ENCODE data around the gene HTT-AS.

Gene HTT-AS

DNA sequence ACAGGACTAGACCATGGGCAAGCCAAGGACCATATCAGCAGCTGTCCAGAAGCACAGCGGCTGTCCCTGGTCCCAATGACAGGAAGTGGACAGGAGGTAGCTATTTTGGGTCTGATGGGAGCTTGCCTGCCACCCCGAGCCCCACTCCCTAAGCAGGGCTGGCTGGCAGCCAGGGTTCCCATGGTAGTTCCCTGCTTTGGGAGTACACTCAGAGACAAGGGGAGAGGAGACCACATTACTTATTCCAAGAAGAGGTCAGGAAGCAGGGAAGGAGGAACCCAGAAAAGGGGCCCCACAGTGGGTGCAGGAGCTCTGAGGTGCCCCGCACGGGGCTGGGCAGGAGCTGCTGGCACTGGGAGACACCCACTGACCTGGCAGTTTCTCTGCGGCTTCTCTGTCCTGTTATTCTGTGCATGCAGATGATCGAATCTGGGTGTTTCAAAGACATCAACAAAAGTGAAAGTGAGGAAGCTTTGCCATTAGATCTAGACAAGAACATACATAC lies 36.3 kb downstream of the HTT-AS start:
- Histone ChIP-seq H3K36me3 (ENCODE audit: control insufficient read depth, insufficient read depth, low read length) (no peaks in the 10 kb centered on the region), H3K4me2 (ENCODE audit: low read length) (no peak overlapping the region), H3K4me1 (no peaks in the 10 kb centered on the region), H3K27me3 (ENCODE audit: control insufficient read depth, insufficient read depth, low read length) (no peaks in the 10 kb centered on the region), H3K4me3 (ENCODE audit: low read depth, low read length) (no peak overlapping the region), H2AFZ (no peak overlapping the region), H3K9me3 (ENCODE audit: control insufficient read depth, low read length) (no peaks in the 10 kb centered on the region), H3K9ac (no peak overlapping the region), H3K79me2 (no peaks in the 10 kb centered on the region), H3K27ac (no peak overlapping the region)
- TF ChIP-seq, protein P1, sequence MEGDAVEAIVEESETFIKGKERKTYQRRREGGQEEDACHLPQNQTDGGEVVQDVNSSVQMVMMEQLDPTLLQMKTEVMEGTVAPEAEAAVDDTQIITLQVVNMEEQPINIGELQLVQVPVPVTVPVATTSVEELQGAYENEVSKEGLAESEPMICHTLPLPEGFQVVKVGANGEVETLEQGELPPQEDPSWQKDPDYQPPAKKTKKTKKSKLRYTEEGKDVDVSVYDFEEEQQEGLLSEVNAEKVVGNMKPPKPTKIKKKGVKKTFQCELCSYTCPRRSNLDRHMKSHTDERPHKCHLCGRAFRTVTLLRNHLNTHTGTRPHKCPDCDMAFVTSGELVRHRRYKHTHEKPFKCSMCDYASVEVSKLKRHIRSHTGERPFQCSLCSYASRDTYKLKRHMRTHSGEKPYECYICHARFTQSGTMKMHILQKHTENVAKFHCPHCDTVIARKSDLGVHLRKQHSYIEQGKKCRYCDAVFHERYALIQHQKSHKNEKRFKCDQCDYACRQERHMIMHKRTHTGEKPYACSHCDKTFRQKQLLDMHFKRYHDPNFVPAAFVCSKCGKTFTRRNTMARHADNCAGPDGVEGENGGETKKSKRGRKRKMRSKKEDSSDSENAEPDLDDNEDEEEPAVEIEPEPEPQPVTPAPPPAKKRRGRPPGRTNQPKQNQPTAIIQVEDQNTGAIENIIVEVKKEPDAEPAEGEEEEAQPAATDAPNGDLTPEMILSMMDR (IDR thresholded peaks at IDR 0.05): no peak

- Histone ChIP-seq H3K4me3 (ENCODE audit: low read depth, low read length) (no peak overlapping the region), H2AFZ (no peak overlapping the region), H3K9me3 (ENCODE audit: control insufficient read depth, low read length) (no peaks in the 10 kb centered on the region), H3K4me1 (no peaks in the 10 kb centered on the region), H3K9ac (no peak overlapping the region), H3K27ac (no peak overlapping the region), H3K36me3 (ENCODE audit: control insufficient read depth, insufficient read depth, low read length) (no peaks in the 10 kb centered on the region), H3K4me2 (ENCODE audit: low read length) (no peak overlapping the region), H3K27me3 (ENCODE audit: control insufficient read depth, insufficient read depth, low read length) (no peaks in the 10 kb centered on the region), H3K79me2 (no peaks in the 10 kb centered on the region)
- TF ChIP-seq, protein P1 (IDR thresholded peaks at IDR 0.05): no peak
Measured at GRCh38 chr4:3036131-3036952, 38.0 kb downstream of the HTT-AS start.

GRCh38 chr4:3035674-3036073 lies 38.7 kb downstream of the HTT-AS start:
- H3K27me3 ChIP-seq (ENCODE audit: control insufficient read depth, insufficient read depth, low read length): no peaks in the 10 kb centered on the region
- no peaks in the 10 kb centered on the region for H3K36me3 ChIP-seq (ENCODE audit: control insufficient read depth, insufficient read depth, low read length)
- no peak overlapping the region for H3K4me3 ChIP-seq (ENCODE audit: low read depth, low read length)
- TF ChIP-seq, protein P1 (IDR thresholded peaks at IDR 0.05): no peak
- no peak overlapping the region for H3K4me2 ChIP-seq (ENCODE audit: low read length)
- H3K9ac ChIP-seq: no peak overlapping the region
- H2AFZ ChIP-seq: no peak overlapping the region
- no peaks in the 10 kb centered on the region for H3K79me2 ChIP-seq
- H3K4me1 ChIP-seq: no peaks in the 10 kb centered on the region
- no peaks in the 10 kb centered on the region for H3K9me3 ChIP-seq (ENCODE audit: control insufficient read depth, low read length)
- no peak overlapping the region for H3K27ac ChIP-seq

GRCh38 chr4:3035249-3035648 lies 39.1 kb downstream of the HTT-AS start:
- no peak overlapping the region for H3K27ac ChIP-seq
- no peak overlapping the region for H3K9ac ChIP-seq
- H3K4me2 ChIP-seq (ENCODE audit: low read length): no peak overlapping the region
- no peaks in the 10 kb centered on the region for H3K4me1 ChIP-seq
- H3K9me3 ChIP-seq (ENCODE audit: control insufficient read depth, low read length): no peaks in the 10 kb centered on the region
- no peak overlapping the region for H3K4me3 ChIP-seq (ENCODE audit: low read depth, low read length)
- no peaks in the 10 kb centered on the region for H3K79me2 ChIP-seq
- no peaks in the 10 kb centered on the region for H3K36me3 ChIP-seq (ENCODE audit: control insufficient read depth, insufficient read depth, low read length)
- H2AFZ ChIP-seq: no peak overlapping the region
- TF ChIP-seq, protein P1 (IDR thresholded peaks at IDR 0.05): no peak
- H3K27me3 ChIP-seq (ENCODE audit: control insufficient read depth, insufficient read depth, low read length): no peaks in the 10 kb centered on the region

- Histone ChIP-seq H3K79me2 (no peaks in the 10 kb centered on the region), H3K4me3 (ENCODE audit: low read depth, low read length) (no peak overlapping the region), H3K27ac (no peak overlapping the region), H3K4me1 (no peaks in the 10 kb centered on the region), H3K27me3 (ENCODE audit: control insufficient read depth, insufficient read depth, low read length) (no peaks in the 10 kb centered on the region), H3K4me2 (ENCODE audit: low read length) (no peak overlapping the region), H2AFZ (no peak overlapping the region), H3K9me3 (ENCODE audit: control insufficient read depth, low read length) (no peaks in the 10 kb centered on the region), H3K36me3 (ENCODE audit: control insufficient read depth, insufficient read depth, low read length) (no peaks in the 10 kb centered on the region), H3K9ac (no peak overlapping the region)
- TF ChIP-seq, protein P1 (IDR thresholded peaks at IDR 0.05): no peak
Measured at GRCh38 chr4:3034231-3034630, 40.1 kb downstream of the HTT-AS start.
